HuH-7.5 (cell line): ENCODE results near the gene CHPT1.
"Not testable (repeated sequence)": the region's sequence is repeated elsewhere in the genome, so short reads cannot be mapped to it uniquely, and the experiment has no call there.

Experiments used
- DNase-seq: peaks from one replicate; pipeline ENCODE4 v3.0.0; 2011; ENCODE audit warnings: low spot score

The CHPT1 gene

DNA sequence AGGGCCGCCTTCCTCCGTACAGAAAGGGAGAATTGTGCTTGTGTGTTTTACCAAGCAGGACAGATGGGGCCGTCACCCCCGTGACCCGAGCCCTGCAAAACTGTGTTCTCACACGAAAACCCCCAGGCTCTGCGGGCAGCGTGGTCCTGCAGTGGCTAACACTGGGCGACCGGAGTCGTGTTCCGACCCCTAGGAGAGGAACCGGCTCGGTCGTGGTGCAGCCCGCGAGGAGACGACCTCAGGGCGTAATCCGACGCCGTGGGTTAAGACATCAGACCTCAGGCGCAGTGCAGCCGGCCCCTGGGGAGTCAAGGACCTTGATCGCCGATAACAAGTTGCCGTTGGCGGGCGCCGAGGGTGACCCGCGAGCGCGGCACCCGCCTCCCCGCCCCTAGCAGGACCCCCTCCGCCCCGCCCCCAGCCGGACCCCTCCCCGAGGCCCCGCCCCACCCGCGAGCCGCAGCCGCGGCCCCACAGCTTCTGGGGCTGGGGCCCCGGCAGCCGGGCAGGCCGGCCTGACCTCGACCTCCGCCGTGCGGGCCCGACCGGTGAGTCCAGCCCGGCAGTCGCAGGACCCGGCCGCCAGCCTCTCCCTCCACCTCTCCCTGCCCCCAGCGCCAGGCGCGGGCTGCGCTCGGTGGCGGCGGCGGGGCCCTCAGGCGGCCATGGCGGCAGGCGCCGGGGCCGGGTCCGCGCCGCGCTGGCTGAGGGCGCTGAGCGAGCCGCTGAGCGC is at the start of gene CHPT1:
Gene CHPT1 (plus strand): TSS at position 444 of the 733 bp plus-strand sequence. CDS start 222 bp downstream, at position 666.
- DNase-seq: peak; percentile 73

- DNase-seq: no peak
These were observed 49.7 kb upstream of the CHPT1 start for GRCh38 chr12:101647711-101648110.

DNA sequence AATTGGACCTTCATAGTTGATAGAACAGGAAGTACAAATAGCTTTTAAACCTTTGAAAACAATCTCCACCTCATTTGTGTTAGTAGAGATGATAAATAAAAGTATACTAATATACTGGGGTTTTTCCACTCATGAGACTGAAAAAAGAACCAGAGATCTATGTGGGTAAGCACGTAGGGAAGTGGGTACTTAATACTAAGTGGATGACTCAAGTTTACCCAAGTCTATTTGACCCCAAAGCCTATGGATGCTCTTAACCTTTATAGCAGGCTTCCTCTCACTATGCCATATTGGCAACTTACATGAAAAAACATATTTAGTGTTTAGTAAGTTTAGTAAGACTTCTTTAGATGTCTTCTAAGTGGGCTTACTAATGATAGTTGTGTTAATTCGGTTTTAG is 49.2 kb upstream of the CHPT1 start:
- no peak for DNase-seq

- DNase-seq: no peak
These were observed 46.9 kb upstream of the CHPT1 start for GRCh38 chr12:101650346-101651117.

DNA sequence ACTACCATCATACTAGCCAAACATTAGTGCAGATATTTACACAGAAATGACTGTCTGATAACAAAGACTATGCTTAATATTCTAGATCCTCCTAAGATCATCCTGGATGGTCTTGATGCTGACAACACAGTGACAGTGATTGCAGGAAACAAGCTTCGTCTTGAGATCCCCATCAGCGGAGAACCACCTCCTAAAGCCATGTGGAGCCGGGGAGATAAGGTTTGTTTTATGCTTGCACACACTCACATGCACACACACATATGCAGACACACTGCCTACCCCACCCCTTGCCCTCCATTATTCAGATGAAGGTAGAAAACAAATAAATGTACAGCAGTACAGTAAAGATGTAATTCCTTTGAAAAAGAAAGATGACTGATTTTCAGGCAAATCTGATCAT is 44.4 kb upstream of the CHPT1 start:
- no peak for DNase-seq

DNA sequence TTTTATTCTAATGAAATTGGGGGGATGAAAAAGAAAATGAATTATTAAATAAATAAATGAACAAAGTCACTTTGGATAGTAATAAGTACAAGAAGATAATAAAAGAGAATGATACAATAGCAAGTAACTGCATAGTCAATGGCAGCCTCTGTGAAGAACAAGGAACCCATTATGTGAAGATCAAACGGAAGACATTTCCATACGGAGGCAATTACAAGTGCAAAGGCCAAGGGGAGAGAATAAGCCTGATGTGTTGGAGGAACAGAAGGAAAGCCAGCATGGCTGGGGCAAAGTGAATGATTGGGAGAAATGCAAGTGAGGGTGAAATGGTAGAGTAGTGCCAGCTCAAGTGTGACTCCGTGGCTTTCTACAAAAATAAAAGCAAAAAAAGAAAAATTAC is 43.9 kb upstream of the CHPT1 start:
- DNase-seq: no peak

DNA sequence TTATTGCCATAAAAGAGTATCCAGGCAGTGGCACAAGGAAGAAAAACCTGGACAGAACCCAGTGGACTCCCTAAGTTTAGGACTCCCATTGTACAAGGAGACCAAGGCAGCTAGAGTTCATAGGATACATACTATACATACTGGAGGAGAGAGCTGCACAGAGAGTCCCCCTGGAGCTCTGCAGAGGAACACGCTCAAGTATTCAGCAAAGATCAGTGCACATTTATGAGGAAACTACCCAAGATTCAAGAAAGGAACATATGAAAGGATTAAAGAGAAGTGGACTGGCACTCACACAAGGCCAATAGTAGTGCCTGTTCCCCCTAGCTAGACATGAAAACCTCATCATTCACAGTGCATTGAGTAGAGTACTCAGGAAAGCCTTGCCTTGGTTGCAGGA is 43.0 kb upstream of the CHPT1 start:
- DNase-seq: no peak

DNA sequence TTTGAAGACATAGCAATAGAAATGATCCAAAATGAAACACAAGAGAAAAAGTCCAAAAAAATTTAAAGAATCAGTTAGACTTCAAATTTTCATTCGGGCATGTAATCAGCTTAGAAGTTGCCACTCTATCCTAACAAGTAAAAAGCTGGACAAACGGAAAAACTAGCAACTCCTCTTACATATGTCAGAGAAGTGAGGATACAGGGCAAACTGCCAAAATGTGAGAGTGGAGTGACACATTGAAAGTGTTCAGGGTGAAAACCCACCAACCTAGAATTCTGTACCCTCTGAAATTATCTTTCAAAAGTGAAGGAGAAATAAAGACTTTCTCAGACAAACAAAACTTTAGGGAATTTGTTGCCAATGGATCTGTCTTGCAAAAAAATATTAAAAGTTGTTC is 42.0 kb upstream of the CHPT1 start:
- DNase-seq: no peak

DNA sequence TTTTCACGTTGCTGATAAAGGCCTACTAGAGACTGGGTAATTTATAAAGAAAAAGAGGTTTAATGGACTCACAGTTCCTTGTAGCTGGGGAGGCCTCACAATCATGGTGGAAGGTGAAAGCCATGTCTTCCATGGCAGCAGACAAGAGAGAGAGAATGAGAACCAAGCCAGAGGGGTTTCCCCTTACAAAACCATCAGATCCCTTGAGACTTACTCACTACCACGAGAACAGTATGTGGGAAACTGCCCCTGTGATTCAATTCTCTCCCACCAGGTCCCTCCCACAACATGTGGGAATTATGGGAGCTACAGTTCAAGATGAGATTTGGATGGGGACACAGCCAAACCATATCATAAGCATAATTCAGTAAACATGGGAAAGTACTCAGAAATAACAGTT is 36.8 kb upstream of the CHPT1 start:
- not testable (repeated sequence) for DNase-seq

DNA sequence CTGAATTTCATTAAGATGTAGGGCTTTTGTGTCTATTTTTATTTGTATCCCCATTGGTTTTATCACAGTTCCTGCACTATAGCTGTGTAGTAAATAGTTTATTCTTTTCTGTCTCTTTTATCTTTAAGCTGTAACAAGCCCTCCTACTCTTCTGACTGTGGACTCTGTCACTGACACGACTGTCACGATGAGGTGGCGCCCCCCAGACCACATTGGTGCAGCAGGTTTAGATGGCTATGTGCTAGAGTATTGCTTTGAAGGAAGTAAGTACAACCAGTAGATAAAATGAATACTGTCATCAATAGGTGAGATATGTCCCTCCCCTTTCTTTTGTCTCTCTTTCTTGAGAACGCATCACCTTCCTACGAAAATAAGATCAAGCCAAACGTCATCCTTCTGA is 34.1 kb upstream of the CHPT1 start:
- DNase-seq: no peak

GRCh38 chr12:101664992-101665391 is 32.4 kb upstream of the CHPT1 start:
- no peak for DNase-seq

- no peak for DNase-seq
These were observed 31.2 kb upstream of the CHPT1 start for GRCh38 chr12:101666052-101666728.

DNA sequence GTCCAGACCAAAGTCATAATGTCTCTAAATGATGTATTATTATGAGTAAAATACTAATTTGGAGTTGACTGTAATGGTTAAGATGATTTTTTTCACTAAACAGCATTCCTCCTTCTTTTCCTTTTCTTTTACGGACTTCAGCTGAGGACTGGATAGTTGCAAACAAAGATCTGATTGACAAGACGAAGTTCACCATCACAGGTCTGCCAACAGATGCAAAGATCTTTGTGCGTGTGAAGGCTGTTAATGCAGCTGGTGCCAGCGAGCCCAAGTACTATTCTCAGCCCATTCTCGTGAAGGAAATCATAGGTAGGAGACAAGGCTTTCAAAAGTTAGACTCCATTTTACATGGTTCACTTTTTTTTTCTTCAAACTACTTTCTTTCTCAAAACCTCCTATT is 29.8 kb upstream of the CHPT1 start:
- no peak for DNase-seq

DNA sequence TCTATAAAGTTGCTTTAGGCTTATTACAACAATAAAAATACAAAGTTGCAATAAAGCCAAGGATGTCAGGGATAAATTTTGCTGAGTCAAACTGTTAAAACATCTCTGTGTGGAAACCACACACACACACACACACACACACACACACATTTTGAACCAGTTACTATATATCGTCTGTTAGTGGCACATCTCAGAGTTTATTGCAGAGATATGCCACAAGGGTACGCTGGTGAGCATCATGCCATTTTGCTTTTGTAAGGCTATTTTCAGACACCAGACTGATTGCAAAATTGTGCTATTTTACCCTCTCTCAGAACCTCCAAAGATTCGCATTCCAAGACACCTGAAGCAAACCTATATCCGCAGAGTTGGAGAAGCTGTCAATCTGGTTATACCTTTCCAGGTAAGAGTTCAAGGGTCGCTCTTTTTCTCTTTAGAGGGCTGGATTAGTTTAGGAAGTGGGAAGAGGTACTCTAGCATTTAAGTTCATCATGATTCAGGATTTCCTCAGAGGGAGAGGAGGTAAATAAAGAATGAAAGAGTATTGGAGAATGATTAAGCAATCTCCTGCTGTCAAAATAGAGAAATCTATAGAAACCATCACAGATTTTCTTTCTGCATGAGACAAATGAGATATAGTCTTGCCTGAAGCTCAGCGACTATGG is 27.3 kb upstream of the CHPT1 start:
- DNase-seq: peak; percentile 24

DNA sequence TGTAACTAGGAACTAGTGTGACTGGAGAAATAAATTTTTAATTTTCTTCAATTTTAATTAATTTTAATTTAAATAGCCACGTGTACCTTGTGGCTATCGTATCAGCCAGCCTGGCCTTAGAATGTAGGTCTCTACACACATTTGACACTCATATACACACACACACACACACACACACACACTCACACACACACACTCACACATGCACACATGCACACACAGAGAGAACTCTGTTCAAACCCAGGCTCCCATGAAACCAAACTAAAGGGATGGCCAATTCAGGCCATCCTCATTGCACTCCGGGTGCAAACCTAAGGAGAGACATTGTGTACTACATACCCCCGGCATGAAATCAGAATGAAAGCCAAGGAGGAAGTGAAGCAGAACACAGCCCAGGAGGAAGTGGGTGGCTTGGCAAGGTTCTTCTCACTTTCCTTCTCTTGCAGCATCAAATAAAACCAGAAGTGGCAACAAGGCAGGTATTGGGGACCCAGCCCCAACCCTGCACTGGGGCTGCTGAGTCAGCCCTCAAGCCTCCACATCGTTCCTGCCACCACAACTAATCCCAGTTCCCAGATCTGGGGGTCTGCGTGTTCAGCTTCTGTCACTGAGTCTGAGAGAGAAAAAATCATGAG is 26.2 kb upstream of the CHPT1 start:
- DNase-seq: no peak

GRCh38 chr12:101671833-101672232 is 25.6 kb upstream of the CHPT1 start:
- DNase-seq: no peak

- DNase-seq: no peak
These were observed 21.9 kb upstream of the CHPT1 start for GRCh38 chr12:101675555-101675954.

DNA sequence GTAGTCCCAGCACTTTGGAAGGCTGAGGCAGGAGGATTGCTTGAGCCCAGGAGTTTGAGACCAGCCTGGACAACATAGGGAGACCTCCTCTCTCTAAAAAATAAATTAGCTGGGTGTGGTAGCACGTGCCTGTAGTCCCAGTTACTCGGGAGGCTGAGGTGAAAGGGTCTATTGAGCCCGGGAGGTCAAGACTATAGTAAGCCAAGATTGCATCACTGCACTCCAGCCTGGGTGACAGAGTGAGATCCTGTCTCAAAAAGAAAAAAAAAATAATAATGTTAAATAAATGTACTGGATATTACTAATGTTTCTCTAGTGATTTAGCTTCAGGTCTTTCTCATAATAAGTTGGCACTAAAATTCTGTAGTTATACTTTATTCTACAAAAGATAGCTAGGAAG is 20.9 kb upstream of the CHPT1 start:
- not testable (repeated sequence) for DNase-seq

GRCh38 chr12:101678081-101678480 is 19.4 kb upstream of the CHPT1 start:
- no peak for DNase-seq

DNA sequence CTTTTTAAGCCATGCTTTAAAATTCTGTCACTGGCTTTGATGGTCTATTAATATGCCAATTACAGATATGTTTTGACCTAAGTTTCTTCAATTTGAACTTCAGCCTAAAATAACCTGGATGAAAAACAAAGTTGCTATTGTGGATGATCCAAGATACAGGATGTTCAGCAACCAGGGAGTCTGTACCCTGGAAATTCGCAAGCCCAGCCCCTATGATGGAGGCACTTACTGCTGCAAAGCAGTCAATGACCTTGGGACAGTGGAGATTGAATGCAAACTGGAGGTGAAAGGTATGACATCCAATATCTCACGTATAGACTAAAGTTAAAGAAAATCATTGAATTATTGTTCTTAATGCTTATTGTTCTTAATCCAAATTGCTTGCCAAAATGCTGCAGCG is 17.2 kb upstream of the CHPT1 start:
- no peak for DNase-seq

DNA sequence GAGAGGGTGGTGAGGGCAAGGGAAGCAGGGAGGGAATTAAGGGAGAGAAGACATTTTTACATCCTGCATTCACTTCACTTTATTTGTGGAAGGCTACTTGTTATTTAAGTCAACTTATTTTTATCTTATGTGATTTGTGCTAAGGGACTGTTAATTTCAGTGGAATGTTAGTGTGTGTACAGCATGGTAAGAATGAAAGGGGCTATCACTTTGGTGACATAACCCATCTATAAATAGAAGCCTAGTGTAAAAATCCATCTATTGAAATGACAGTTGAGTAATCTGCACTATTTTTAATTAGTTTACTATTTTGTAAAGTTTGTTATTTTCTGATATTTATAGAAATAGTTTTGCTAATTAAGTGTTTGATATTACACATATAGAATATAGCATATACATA is 16.8 kb upstream of the CHPT1 start:
- no peak for DNase-seq

GRCh38 chr12:101681627-101682026 is 15.8 kb upstream of the CHPT1 start:
- not testable (repeated sequence) for DNase-seq
